Suprapubic skin (tissue), 4 donors: ENCODE measurements around the gene OR8B8.

Source experiments
- POLR2A ChIP-seq, 2 donors: fragments of 450-650 bp; IDR thresholded peaks; one replicate each; pipeline ENCODE4 v1.6.1; 2017; ENCODE audit warnings: antibody characterized with exemption in 2 of 2, mild to moderate bottlenecking in 2 of 2, moderate library complexity in 2 of 2
- POLR2AphosphoS5 ChIP-seq, 3 donors: sonication (generic); formaldehyde crosslinking; IDR thresholded peaks; one replicate each; pipeline ENCODE4 v1.6.1; 2017; ENCODE audit warnings: antibody characterized with exemption in 3 of 3
- TF ChIP-seq, protein P1 (sequence below), 2 donors: fragments of 200-600 bp in 1 of 2; fragments of 450-650 bp in 1 of 2; sonication (generic) in 1 of 2; IDR thresholded peaks; one replicate each; pipeline ENCODE4 v1.5.1; 2016 to 2019; ENCODE audit warnings: antibody characterized with exemption in 2 of 2, mild to moderate bottlenecking in 1 of 2, moderate library complexity in 1 of 2

GRCh38 chr11:124415356-124415923, 30.1 kb downstream of the OR8B8 start:
- TF ChIP-seq, protein P1, sequence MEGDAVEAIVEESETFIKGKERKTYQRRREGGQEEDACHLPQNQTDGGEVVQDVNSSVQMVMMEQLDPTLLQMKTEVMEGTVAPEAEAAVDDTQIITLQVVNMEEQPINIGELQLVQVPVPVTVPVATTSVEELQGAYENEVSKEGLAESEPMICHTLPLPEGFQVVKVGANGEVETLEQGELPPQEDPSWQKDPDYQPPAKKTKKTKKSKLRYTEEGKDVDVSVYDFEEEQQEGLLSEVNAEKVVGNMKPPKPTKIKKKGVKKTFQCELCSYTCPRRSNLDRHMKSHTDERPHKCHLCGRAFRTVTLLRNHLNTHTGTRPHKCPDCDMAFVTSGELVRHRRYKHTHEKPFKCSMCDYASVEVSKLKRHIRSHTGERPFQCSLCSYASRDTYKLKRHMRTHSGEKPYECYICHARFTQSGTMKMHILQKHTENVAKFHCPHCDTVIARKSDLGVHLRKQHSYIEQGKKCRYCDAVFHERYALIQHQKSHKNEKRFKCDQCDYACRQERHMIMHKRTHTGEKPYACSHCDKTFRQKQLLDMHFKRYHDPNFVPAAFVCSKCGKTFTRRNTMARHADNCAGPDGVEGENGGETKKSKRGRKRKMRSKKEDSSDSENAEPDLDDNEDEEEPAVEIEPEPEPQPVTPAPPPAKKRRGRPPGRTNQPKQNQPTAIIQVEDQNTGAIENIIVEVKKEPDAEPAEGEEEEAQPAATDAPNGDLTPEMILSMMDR (IDR thresholded peaks at IDR 0.05): peak in 1 of 2 donors; percentile 36
- TF ChIP-seq POLR2A (IDR thresholded peaks at IDR 0.05) (no peak), POLR2AphosphoS5 (IDR thresholded peaks at IDR 0.05) (no peak)
